K562 (cell line): ENCODE results near the gene COL4A6. TPM values are rescaled to one million over a fixed set of nuclear protein-coding genes. Genes with fewer than 3 reads are reported as not detected.

Experiments
- ATAC-seq: fragments of 200-7000 bp; cut with Tn5 transposase; 3 replicates; pipeline ENCODE4 v1.9.1; 2020; ENCODE audit warnings: moderate library complexity
- BruUV-seq: library from RNA; stranded (reverse); fragments of 400-500 nt; replicated peaks from 2 replicates; lab custom pipeline; 2021; lab: Mats Ljungman, UMichigan
- CTCF ChIA-PET: fragments of 300-600 bp; formaldehyde crosslinking; extraction: SDS; loops from one replicate; lab custom pipeline; 2021; ENCODE audit warnings: low intra/inter-chr PET ratio; lab: Yijun Ruan, JAX
- POLR2A ChIA-PET: fragments of 300-600, 350-650 bp; sonication (Branson Sonifier 250); formaldehyde crosslinking; extraction: SDS; loops from one replicate; lab custom pipeline; 2021; ENCODE audit warnings: antibody characterized with exemption, inconsistent platforms; lab: Yijun Ruan, JAX
- DNase-seq, 4 experiments: peaks; one replicate each; pipeline versions ENCODE4 v3.0.0 to v3.0.0-alpha.2; 2011 to 2018; ENCODE audit warnings: low spot score in 3 of 4, mixed read lengths in 3 of 4; ENCODE audit errors: extremely low read depth in 1 of 4
- FAIRE-seq: peaks from 2 replicates; lab custom pipeline; 2011; peaks lifted over from hg19 to GRCh38; lab: Jason Lieb, UNC
- H2AFZ ChIP-seq: 2 replicates; pipeline ENCODE4 v1.6.0; 2011; ENCODE audit warnings: low read depth, low read length, control low read depth, inconsistent platforms
- H3K27ac ChIP-seq: fragments of 200-600 bp; 3 replicates; pipeline ENCODE4 v1.8.0; 2011; ENCODE audit warnings: low read depth, mild to moderate bottlenecking, control low read depth, inconsistent platforms, low read length, moderate library complexity, mixed read lengths; ENCODE audit errors: extremely low read depth
- H3K27me3 ChIP-seq, 2 experiments: fragments of 300-600 bp in 1 of 2; 2 replicates in 1 of 2; 3 replicates in 1 of 2; pipeline versions ENCODE4 v1.6.0 to v1.8.0; 2011; ENCODE audit warnings: inconsistent platforms in 2 of 2, low read length in 2 of 2, mild to moderate bottlenecking in 1 of 2, mixed read lengths in 1 of 2, moderate library complexity in 1 of 2; ENCODE audit not compliant: control insufficient read depth in 2 of 2, insufficient read depth in 2 of 2
- H3K36me3 ChIP-seq: fragments of 300-600 bp; 3 replicates; pipeline ENCODE4 v1.8.0; 2011; ENCODE audit warnings: mild to moderate bottlenecking, low read length, inconsistent platforms; ENCODE audit not compliant: control insufficient read depth, insufficient read depth
- H3K4me1 ChIP-seq, 2 experiments: fragments of 200-600 bp in 1 of 2; replicated peaks in 1 of 2; 2 replicates in 1 of 2; 3 replicates in 1 of 2; pipeline versions ENCODE4 v1.5.1 to v1.8.0; 2011; ENCODE audit warnings: inconsistent platforms in 2 of 2, low read length in 2 of 2, mild to moderate bottlenecking in 1 of 2, mixed read lengths in 1 of 2, moderate library complexity in 1 of 2; ENCODE audit not compliant: control insufficient read depth in 2 of 2, insufficient read depth in 2 of 2
- H3K4me2 ChIP-seq: 2 replicates; pipeline ENCODE4 v1.6.1; 2011; ENCODE audit warnings: low read length, control low read depth, inconsistent platforms, mixed read lengths; ENCODE audit not compliant: insufficient read depth
- H3K4me3 ChIP-seq: fragments of 200-600 bp; sonication (generic), shearing (Covaris generic); 2 replicates; pipeline ENCODE4 v1.5.1; 2016; ENCODE audit warnings: control low read depth, inconsistent platforms
- H3K79me2 ChIP-seq: fragments of 200-600 bp; 3 replicates; pipeline ENCODE4 v1.8.0; 2011; ENCODE audit warnings: low read length, inconsistent platforms; ENCODE audit not compliant: control insufficient read depth, insufficient read depth
- H3K9ac ChIP-seq, 2 experiments: 2 replicates each; pipeline versions ENCODE4 v1.6.0 to v1.6.1; 2011; ENCODE audit warnings: low read depth in 2 of 2, low read length in 2 of 2, control low read depth in 1 of 2, inconsistent platforms in 1 of 2, mild to moderate bottlenecking in 1 of 2, mixed read lengths in 1 of 2; ENCODE audit not compliant: insufficient read depth in 1 of 2
- H3K9me1 ChIP-seq: one replicate; pipeline ENCODE4 v1.6.0; 2011; ENCODE audit warnings: inconsistent platforms, mild to moderate bottlenecking, low read length, moderate library complexity; ENCODE audit not compliant: control insufficient read depth, insufficient read depth
- H3K9me3 ChIP-seq: replicated peaks from 2 replicates; pipeline ENCODE4 v1.5.1; 2011; ENCODE audit warnings: low read depth, low read length, inconsistent platforms; ENCODE audit not compliant: control insufficient read depth, insufficient read depth
- H4K20me1 ChIP-seq: replicated peaks from 2 replicates; pipeline ENCODE4 v1.6.1; 2011; ENCODE audit warnings: low read length, inconsistent platforms, mixed read lengths; ENCODE audit not compliant: control insufficient read depth, insufficient read depth
- CREBBP ChIP-seq: IDR thresholded peaks from one replicate; pipeline ENCODE4 v1.6.1; 2012; ENCODE audit warnings: low read depth, mild to moderate bottlenecking, control low read depth, inconsistent platforms, low read length
- HEY1 ChIP-seq: fragments of 250-450 bp; sonication (Bioruptor Pico); IDR thresholded peaks from 2 replicates; pipeline ENCODE4 v1.5.0; 2020; ENCODE audit warnings: mild to moderate bottlenecking, moderate library complexity, borderline replicate concordance
- IRF9 ChIP-seq: fragments of 450-650 bp; IDR thresholded peaks from 2 replicates; pipeline ENCODE4 v1.6.1; 2016; ENCODE audit warnings: missing biosample characterization, missing genetic modification characterization
- LEF1 ChIP-seq: fragments of 450-650 bp; IDR thresholded peaks from 2 replicates; pipeline ENCODE4 v1.6.1; 2016; ENCODE audit warnings: mild to moderate bottlenecking
- MGA ChIP-seq: fragments of 450-650 bp; IDR thresholded peaks from 2 replicates; pipeline ENCODE4 v1.6.1; 2016; ENCODE audit warnings: mild to moderate bottlenecking, moderate library complexity
- POLR2AphosphoS5 ChIP-seq: IDR thresholded peaks from 2 replicates; pipeline ENCODE4 v1.6.1; 2011; ENCODE audit warnings: mild to moderate bottlenecking, low read depth, low read length, moderate library complexity; ENCODE audit not compliant: control insufficient read depth, insufficient read depth
- RFX7 ChIP-seq: fragments of 250-450 bp; sonication (Bioruptor Pico); IDR thresholded peaks from 2 replicates; pipeline ENCODE4 v1.5.1; 2021; ENCODE audit warnings: mild to moderate bottlenecking
- SMARCA4 ChIP-seq: fragments of 450-650 bp; IDR thresholded peaks from 2 replicates; pipeline ENCODE4 v1.6.1; 2016
- TGIF2 ChIP-seq: sonication (generic); formaldehyde crosslinking; IDR thresholded peaks from 2 replicates; pipeline ENCODE4 v1.8.1; 2022; ENCODE audit warnings: mild to moderate bottlenecking, missing genetic modification reagents, moderate library complexity
- WGBS: fragments of 100-300 bp; shearing (Covaris generic); methylation state at CpG from one replicate; pipeline ENCODE4 v1.1.6; 2016; ENCODE audit warnings: low coverage, mixed read lengths; ENCODE audit not compliant: insufficient coverage; ENCODE audit errors: missing lambda C conversion rate; 5-methylcytosine and 5-hydroxymethylcytosine counted together
- in situ Hi-C: fragments of 300-500 bp; cut with MboI; formaldehyde crosslinking; loops from 4 replicates; pipeline ENCODE4 v1.15.0; 2018; ENCODE audit warnings: inconsistent platforms, mixed read lengths
- intact Hi-C: fragments of 100-400 bp; cut with micrococcal nuclease; formaldehyde crosslinking; loops from 2 replicates; pipeline ENCODE4 v1.14.2; 2022
- polyA plus RNA-seq, 8 experiments: library from polyadenylated mRNA; depleted of rRNA in 4 of 8; stranded (reverse) in 5 of 8; unstranded in 3 of 8; fragments of >200 nt; fragmentation: Nextera tagmentation in 2 of 8; fragmentation: Illumina TruSeq in 1 of 8; extraction: Ambion mirVana in 2 of 8; extraction: Trizol in 1 of 8; gene quantifications; 2 replicates each; pipeline versions ENCODE4 v1.2.1 to v1.2.3, GENCODE V29; 2011 to 2014; ENCODE audit warnings: inconsistent platforms in 1 of 8, missing spikeins in 1 of 8
- total RNA-seq, 7 experiments: library from RNA; depleted of rRNA in 6 of 7; stranded (reverse); fragments of >200 nt in 6 of 7; fragmentation: Illumina TruSeq in 2 of 7; extraction: Trizol in 2 of 7; gene quantifications; 2 replicates each; pipeline versions ENCODE4 v1.2.1 to v1.2.3, GENCODE V29; 2011 to 2021; ENCODE audit warnings: low replicate concordance in 1 of 7

The COL4A6 gene
- total and polyA plus RNA-seq, 9 of the 15 experiments (the other 6 are each of a cell fraction or from before 2014, with no cell fraction given) = 0.02 to 0.05 TPM; not detected in 7

- intact Hi-C loops (no loop called here), in situ Hi-C loops (no loop called here)
- no peaks in the 10 kb centered on the region for H3K9me3 ChIP-seq
- H3K9ac ChIP-seq = no peak overlapping the region
- no peaks in the 10 kb centered on the region for H4K20me1 ChIP-seq
- H2AFZ ChIP-seq = no peak overlapping the region
- no peak overlapping the region for H3K27ac ChIP-seq
- H3K4me1 ChIP-seq = no peaks in the 10 kb centered on the region
- H3K4me3 ChIP-seq = no peak overlapping the region
- H3K36me3 ChIP-seq = no peaks in the 10 kb centered on the region
- H3K79me2 ChIP-seq = no peaks in the 10 kb centered on the region
- no peak overlapping the region for H3K4me2 ChIP-seq
- no peak for FAIRE-seq
- no peak for DNase-seq
- no peaks in the 10 kb centered on the region for H3K9me1 ChIP-seq
- no TSS peak for BruUV-seq
- 0% methylated on average over 3 of the region's 3 CpGs for WGBS
- no peaks in the 10 kb centered on the region for H3K27me3 ChIP-seq
- ATAC-seq = no peak
- ChIA-PET CTCF (no interaction called here), POLR2A (interaction anchor here (0.6 kb wide), 1 partner anchor 799 kb away, joined by 3 read pairs; no protein-coding TSS in a partner anchor)
- TF ChIP-seq POLR2AphosphoS5 = no peak
- TF ChIP-seq HEY1 (CRISPR knock-in tag) = no peak
- TF ChIP-seq IRF9 (tag) = no peak
- no peak for TF ChIP-seq RFX7 (CRISPR knock-in tag)
- no peak for TF ChIP-seq TGIF2 (CRISPR knock-in tag)
- TF ChIP-seq LEF1 = no peak
- no peak for TF ChIP-seq SMARCA4
- TF ChIP-seq MGA = no peak
- no peak for TF ChIP-seq CREBBP
Measured at GRCh38 chrX:108347800-108348199, 90.4 kb downstream of the COL4A6 start.
